ENCODE data around the gene EXOC6B.

- TF ChIP-seq, protein P1, sequence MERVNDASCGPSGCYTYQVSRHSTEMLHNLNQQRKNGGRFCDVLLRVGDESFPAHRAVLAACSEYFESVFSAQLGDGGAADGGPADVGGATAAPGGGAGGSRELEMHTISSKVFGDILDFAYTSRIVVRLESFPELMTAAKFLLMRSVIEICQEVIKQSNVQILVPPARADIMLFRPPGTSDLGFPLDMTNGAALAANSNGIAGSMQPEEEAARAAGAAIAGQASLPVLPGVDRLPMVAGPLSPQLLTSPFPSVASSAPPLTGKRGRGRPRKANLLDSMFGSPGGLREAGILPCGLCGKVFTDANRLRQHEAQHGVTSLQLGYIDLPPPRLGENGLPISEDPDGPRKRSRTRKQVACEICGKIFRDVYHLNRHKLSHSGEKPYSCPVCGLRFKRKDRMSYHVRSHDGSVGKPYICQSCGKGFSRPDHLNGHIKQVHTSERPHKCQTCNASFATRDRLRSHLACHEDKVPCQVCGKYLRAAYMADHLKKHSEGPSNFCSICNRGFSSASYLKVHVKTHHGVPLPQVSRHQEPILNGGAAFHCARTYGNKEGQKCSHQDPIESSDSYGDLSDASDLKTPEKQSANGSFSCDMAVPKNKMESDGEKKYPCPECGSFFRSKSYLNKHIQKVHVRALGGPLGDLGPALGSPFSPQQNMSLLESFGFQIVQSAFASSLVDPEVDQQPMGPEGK (tag by site-specific recombination; IDR thresholded peaks at IDR 0.05) = no peak
- TF ChIP-seq REST (tag by site-specific recombination; IDR thresholded peaks at IDR 0.05) (no peak), ZNF23 (tag by site-specific recombination; IDR thresholded peaks at IDR 0.05; ENCODE audit: borderline replicate concordance) (no peak), ZNF274 (IDR thresholded peaks at IDR 0.05; ENCODE audit: low read length) (no peak), ZNF274 (tag by site-specific recombination; IDR thresholded peaks at IDR 0.05; ENCODE audit: borderline replicate concordance) (no peak)
These were observed 484.2 kb downstream of the EXOC6B start for GRCh38 chr2:72341639-72342038.
